HG02759 (cell line): ENCODE results near the gene METTL3.
"Not testable (repeated sequence)": the region's sequence is repeated elsewhere in the genome, so short reads cannot be mapped to it uniquely, and the experiment has no call there.

Experiments used
- ATAC-seq: cut with Tn5 transposase; IDR thresholded peaks from one replicate; pipeline ENCODE4 v1.9.1; 2021; ENCODE audit warnings: mild to moderate bottlenecking, moderate library complexity; ENCODE audit not compliant: unreplicated experiment

The METTL3 gene

GRCh38 chr14:21510735-21511657, at the start of gene METTL3:
Gene METTL3 (minus strand): TSS chr14:21511340. CDS start chr14:21511223, 117 bp downstream.
- ATAC-seq: peak; percentile 99

GRCh38 chr14:21558703-21559170, 47.6 kb upstream of the METTL3 start:
- no peak for ATAC-seq

- ATAC-seq: peak; percentile 54
Measured at GRCh38 chr14:21557084-21557901, 46.2 kb upstream of the METTL3 start.

- no peak for ATAC-seq
Measured at GRCh38 chr14:21556378-21557083, 45.4 kb upstream of the METTL3 start.

GRCh38 chr14:21553266-21553665, 42.1 kb upstream of the METTL3 start:
- no peak for ATAC-seq

- ATAC-seq: not testable (repeated sequence)
Measured at GRCh38 chr14:21544588-21544987, 33.4 kb upstream of the METTL3 start.

GRCh38 chr14:21543963-21544362, 32.8 kb upstream of the METTL3 start:
- no peak for ATAC-seq

GRCh38 chr14:21543521-21543960, 32.4 kb upstream of the METTL3 start:
- ATAC-seq: no peak

- ATAC-seq: no peak
Measured at GRCh38 chr14:21541413-21542074, 30.4 kb upstream of the METTL3 start.

- no peak for ATAC-seq
Measured at GRCh38 chr14:21539189-21539940, 28.2 kb upstream of the METTL3 start.

GRCh38 chr14:21537090-21537424, 25.9 kb upstream of the METTL3 start:
- ATAC-seq: no peak

GRCh38 chr14:21536418-21537089, 25.4 kb upstream of the METTL3 start:
- no peak for ATAC-seq

- no peak for ATAC-seq
Measured at GRCh38 chr14:21535545-21536417, 24.6 kb upstream of the METTL3 start.

GRCh38 chr14:21534576-21534975, 23.4 kb upstream of the METTL3 start:
- ATAC-seq: no peak

- ATAC-seq: no peak
Measured at GRCh38 chr14:21533294-21533693, 22.2 kb upstream of the METTL3 start.

- no peak for ATAC-seq
Measured at GRCh38 chr14:21529515-21529914, 18.4 kb upstream of the METTL3 start.

- no peak for ATAC-seq
Measured at GRCh38 chr14:21528381-21529348, 17.5 kb upstream of the METTL3 start.
